Measurements from ENCODE around the gene SNURF.

The SNURF gene

GRCh38 chr15:24976932-24977331 lies 22.1 kb downstream of the SNURF start:
- TF ChIP-seq CTCF (IDR thresholded peaks at IDR 0.05; ENCODE audit: extremely low read depth, missing control alignments): no peak
- DNase-seq (ENCODE audit: low spot score): no peak

- no peak for DNase-seq (ENCODE audit: low spot score)
- no peak for TF ChIP-seq CTCF (IDR thresholded peaks at IDR 0.05; ENCODE audit: extremely low read depth, missing control alignments)
Observed at GRCh38 chr15:24977686-24978085, 22.9 kb downstream of the SNURF start.

GRCh38 chr15:24985224-24985623 lies 30.4 kb downstream of the SNURF start:
- no peak for DNase-seq (ENCODE audit: low spot score)
- no peak for TF ChIP-seq CTCF (IDR thresholded peaks at IDR 0.05; ENCODE audit: extremely low read depth, missing control alignments)

- DNase-seq (ENCODE audit: low spot score): no peak
- no peak for TF ChIP-seq CTCF (IDR thresholded peaks at IDR 0.05; ENCODE audit: extremely low read depth, missing control alignments)
Observed at GRCh38 chr15:24986653-24987052, 31.9 kb downstream of the SNURF start.
